DMS53 (cell line): ENCODE measurements around the gene TMBIM6.
"Not testable (repeated sequence)": the region's sequence is repeated elsewhere in the genome, so short reads cannot be mapped to it uniquely, and the experiment has no call there.

Experiments
- DNase-seq: peaks from one replicate; lab custom pipeline; 2025; lab: John Stamatoyannopoulos, UW

TMBIM6 gene

GRCh38 chr12:49740930-49741881 lies at the start of gene TMBIM6:
TMBIM6 (plus strand) TSS chr12:49741557; CDS start chr12:49752494, 10,937 bp downstream.
- peak; percentile 100 for DNase-seq

- no peak for DNase-seq
Measured at GRCh38 chr12:49692851-49693250, 48.5 kb upstream of the TMBIM6 start.

- DNase-seq, result no peak
Measured at GRCh38 chr12:49693931-49694444, 47.4 kb upstream of the TMBIM6 start.

- no peak for DNase-seq
Measured at GRCh38 chr12:49696723-49697122, 44.6 kb upstream of the TMBIM6 start.

GRCh38 chr12:49697808-49698207 lies 43.5 kb upstream of the TMBIM6 start:
- no peak for DNase-seq

- DNase-seq, result no peak
Measured at GRCh38 chr12:49698619-49699545, 42.5 kb upstream of the TMBIM6 start.

- no peak for DNase-seq
Measured at GRCh38 chr12:49702009-49702408, 39.3 kb upstream of the TMBIM6 start.

- DNase-seq, result no peak
Measured at GRCh38 chr12:49702676-49703215, 38.6 kb upstream of the TMBIM6 start.

- no peak for DNase-seq
Measured at GRCh38 chr12:49703647-49704137, 37.7 kb upstream of the TMBIM6 start.

- DNase-seq, result no peak
Measured at GRCh38 chr12:49705479-49706134, 35.8 kb upstream of the TMBIM6 start.

- peak; percentile 65 for DNase-seq
Measured at GRCh38 chr12:49706351-49707127, 34.8 kb upstream of the TMBIM6 start.

- DNase-seq, result peak; percentile 97
Measured at GRCh38 chr12:49707128-49707811, 34.1 kb upstream of the TMBIM6 start, which contains the start of gene FMNL3. FMNL3 (minus strand) TSS chr12:49707405; CDS start chr12:49707180, 225 bp downstream.

GRCh38 chr12:49707812-49708147 lies 33.6 kb upstream of the TMBIM6 start:
- no peak for DNase-seq

GRCh38 chr12:49708851-49709250 lies 32.5 kb upstream of the TMBIM6 start:
- DNase-seq, result peak; percentile 50

GRCh38 chr12:49713952-49714351 lies 27.4 kb upstream of the TMBIM6 start:
- not testable (repeated sequence) for DNase-seq

GRCh38 chr12:49716553-49716952 lies 24.8 kb upstream of the TMBIM6 start:
- DNase-seq, result no peak

GRCh38 chr12:49717800-49718199 lies 23.6 kb upstream of the TMBIM6 start:
- DNase-seq, result not testable (repeated sequence)

- DNase-seq, result no peak
Measured at GRCh38 chr12:49720214-49720613, 21.1 kb upstream of the TMBIM6 start.

- DNase-seq, result not testable (repeated sequence)
Measured at GRCh38 chr12:49721355-49721754, 20.0 kb upstream of the TMBIM6 start.

GRCh38 chr12:49728446-49728845 lies 12.9 kb upstream of the TMBIM6 start:
- no peak for DNase-seq
